ENCODE results near the gene RALGPS1.

RALGPS1 gene

DNA sequence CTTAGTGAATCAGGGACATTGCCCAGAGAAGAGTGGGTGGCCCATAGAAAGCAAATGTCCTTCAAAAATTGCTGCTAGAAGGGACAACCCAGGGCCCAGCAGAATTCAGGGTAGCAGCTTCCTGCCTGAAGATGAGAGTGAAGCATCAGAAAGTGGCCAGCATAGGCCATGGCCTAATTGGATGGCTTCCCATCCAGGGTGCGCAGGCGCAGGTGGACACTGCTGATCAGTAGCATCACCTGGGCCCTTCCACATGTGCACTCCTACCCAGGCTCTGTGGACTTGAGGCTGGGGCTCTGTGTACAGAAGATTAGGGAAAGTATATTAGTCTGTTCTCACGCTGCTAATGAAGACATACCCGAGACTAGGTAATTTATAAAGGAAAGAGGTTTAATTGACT, 291.4 kb downstream of the RALGPS1 start:
- no peak for DNase-seq (ENCODE audit: low read depth in 2 of 2)

DNA sequence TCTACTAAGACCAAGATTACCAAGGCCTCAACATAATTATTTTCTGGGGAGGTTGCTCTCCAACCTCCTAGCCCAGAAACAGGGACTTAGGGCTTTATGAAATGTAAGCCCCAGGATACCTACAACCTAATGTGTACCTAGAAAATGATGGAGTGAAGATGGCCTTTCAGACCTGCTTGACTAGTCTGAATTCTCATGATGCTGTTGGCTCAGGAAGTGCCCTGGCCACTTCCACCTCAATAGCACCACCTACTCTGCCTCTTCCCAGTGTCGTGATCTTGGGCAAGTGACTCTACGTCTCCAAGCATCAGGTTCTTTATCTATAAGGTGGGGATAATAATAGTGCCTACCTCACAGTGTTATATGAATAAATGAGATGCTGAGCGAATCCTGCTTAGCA, 292.1 kb downstream of the RALGPS1 start:
- DNase-seq (ENCODE audit: low read depth in 2 of 2) = no peak

DNA sequence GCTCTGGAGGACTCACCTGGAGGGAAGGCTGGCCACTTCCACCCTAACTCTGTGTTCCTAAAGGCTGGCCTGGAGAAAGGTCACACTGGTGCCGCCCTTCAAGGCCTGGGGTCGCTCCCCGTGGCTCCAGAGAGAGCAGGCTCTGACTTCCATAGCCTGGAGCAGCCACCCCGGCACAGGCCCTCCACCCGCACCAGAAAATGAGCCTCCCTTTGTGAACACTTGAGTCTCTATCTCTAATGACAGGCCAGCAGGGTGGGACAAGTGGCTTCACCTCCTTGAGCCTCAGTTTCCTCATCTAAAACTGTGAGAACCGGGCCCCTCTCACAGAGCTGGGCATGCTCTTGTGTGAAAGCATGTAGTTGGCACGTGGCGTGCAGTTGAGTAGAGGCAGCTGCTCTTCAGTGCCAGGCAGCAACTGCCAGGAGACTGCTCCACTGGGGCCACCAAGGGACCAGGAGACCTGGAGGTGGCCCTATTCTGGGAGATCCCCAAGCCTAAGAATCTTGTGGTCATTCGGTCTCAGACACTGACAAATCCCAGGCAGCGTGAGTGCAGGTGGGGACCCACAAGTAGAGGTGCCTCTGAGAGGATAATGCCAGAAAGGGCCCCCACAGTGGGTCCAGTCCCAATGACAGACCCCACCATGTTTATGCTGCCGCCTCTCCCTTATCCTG, 293.3 kb downstream of the RALGPS1 start:
- no peak for DNase-seq (ENCODE audit: low read depth in 2 of 2)

DNA sequence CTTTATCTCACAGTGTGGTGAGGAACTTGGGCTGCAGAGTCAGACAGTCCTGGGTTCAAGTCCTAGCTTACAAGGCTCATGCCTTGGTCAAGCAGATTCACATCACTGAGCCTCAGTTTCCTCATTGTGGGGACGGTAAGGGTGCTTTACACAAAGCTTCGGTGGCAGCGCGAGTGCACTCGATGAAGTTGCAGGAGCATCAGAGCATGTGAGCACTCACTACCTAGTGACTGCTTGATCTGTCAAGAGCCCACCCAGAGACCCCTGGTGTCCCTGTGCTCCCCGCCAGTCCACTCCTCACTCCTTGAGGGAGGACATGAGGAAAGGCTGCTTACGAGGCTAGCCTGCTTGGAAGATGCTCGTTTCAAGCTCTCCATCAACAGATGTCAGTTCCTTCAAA, 293.8 kb downstream of the RALGPS1 start:
- DNase-seq (ENCODE audit: low read depth in 2 of 2) = no peak

DNA sequence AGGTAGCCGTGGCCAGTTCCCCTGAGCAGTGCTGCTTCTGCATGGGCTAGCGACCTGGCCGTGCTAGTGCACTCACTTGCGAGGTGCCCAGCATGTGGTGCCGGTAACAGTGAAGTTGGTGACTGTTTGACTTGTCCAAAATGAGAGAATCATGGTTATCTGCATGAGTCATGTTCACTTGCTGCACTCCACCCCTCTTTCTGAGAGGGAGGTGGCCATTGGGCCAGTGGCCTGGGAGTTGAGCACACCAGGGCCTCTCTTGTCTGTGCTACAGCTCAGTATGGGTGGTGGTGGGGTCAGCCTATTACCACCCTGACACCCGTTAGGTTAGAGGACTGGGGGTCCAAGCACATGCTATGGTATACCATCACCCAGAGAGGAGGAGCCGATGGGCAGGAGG, 294.6 kb downstream of the RALGPS1 start:
- no peak for DNase-seq (ENCODE audit: low read depth in 2 of 2)

DNA sequence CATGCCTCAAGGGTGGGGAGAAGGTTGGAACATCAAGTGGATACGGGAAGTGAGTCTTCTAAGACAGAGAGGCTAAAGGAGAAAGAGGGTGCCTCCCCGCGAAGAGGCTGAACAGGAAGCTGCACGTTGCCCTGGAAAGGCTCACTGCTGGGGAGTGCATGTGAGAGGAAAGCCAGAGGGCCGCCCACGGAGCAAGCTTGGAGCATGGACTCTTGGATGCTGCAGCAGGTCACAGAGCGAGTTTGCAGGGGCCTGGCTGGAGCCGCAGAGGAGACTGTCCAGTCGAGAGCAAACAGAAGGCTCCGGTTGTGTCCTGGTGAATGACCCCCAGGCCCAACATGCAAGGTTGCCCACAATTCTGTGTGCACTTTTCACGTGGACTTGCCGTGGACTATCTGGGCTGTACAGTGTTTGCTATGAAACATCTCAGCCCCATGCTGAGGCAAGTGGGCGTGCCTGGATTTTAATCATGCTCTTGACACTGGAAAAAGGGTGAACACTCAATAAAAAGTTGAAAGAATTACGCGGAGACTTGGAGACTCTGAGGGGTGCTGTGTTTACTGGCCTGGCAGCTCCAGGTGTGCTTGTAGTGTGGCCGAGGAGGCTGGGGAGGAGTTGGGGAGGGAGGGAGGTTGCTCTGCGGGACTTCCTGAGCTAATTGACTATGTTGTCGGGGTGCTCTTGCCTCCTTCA, 295.5 kb downstream of the RALGPS1 start:
- DNase-seq (ENCODE audit: low read depth in 2 of 2) = no peak

DNA sequence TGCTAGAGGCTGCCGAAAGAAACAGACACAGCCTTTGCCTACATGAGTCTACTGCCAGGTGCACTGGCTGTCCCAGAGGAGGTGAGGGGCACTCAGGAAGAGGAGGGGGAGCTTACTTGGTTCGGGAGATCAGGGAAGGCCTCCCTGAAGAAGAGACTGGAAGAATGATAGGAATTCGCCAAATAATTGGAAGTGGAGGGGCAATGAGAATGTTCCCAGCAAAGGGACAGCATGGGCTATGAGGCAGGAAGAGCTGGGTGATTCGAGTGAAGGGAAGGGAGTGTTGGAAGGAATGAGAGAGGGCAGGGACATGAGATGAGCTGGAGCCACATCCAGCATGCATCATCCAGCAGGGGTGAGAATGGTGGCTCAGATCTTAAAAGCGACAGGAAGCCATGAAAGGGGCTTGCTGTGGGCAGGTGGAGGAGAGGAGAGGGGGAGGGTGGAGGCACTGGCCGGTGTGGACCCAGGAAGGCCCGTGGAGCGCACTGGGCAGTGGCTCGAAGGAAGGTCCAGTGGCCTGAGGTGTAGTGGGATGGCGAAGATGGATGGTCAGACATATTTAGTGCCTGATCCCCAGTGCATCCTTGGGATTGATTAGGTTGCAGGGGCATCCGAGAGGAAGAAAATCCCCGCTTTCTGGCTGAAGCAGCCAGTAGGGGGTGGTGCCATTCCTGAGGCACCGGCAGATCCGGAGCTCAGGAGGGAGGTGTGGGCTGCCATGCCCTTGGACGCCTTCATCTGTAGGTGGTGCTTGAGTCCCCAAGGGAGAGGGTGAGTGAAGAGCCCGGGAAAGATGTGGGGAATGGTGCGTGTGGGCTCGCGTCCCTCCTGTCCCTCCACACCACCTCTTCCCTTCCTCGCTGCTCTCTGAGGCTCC, 296.5 kb downstream of the RALGPS1 start:
- no peak for DNase-seq (ENCODE audit: low read depth in 2 of 2)

DNA sequence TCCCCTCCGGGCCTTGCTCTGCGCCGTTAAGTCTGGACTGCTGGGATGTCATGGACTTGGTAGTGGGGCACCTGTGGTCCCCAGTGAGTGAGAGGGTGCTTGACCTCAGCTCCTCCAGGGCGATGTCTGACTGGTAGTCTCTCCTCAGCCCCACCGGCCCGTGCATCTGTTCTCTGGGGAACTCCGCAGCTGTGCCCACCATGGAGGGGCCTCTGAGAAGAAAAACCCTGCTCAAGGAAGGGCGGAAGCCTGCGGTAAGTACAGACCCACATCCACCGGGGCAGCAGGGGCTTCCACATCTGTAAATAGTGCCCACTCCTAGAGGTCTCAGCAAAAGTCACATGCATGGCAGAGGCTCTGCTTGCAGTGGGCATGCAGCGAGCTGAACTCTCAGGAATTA, 297.4 kb downstream of the RALGPS1 start:
- no peak for DNase-seq (ENCODE audit: low read depth in 2 of 2)

DNA sequence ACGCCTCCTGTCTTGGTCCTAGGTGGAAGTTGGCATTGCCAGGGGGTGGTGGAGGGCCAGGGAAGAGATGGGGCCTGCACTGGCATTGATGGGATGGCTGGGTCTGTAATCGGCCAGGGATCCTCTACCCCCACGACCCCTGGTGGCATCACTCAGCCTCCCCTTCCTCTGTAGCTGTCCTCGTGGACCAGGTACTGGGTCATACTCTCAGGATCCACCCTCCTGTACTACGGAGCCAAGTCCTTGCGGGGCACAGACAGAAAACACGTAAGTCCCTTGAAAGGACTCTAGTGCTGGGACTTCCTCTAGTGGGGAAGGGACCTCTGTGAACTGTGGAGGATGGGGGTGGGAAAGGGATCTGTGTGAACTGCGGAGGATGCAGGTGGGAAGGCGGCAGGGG, 297.9 kb downstream of the RALGPS1 start:
- DNase-seq (ENCODE audit: low read depth in 2 of 2) = no peak

DNA sequence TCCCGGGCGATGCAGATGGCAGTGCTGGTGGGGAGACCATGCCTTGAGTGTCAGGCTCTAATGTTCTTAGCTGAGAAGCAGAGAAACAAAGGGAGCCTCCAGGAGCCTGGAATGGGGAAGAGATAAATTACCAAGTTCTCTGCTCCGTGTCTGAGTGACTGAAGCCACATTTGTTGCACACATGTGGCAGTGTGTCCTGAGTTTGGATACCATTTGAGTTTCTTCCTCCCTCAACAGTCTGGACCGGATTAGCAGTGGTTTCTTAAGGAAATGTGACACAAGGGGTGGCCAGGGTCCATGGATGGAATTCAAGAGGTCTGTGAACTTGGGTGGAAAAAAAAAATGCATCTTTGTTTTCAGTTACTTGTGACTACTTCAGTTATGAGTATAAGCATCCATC, 299.3 kb downstream of the RALGPS1 start:
- DNase-seq (ENCODE audit: low read depth in 2 of 2) = no peak

DNA sequence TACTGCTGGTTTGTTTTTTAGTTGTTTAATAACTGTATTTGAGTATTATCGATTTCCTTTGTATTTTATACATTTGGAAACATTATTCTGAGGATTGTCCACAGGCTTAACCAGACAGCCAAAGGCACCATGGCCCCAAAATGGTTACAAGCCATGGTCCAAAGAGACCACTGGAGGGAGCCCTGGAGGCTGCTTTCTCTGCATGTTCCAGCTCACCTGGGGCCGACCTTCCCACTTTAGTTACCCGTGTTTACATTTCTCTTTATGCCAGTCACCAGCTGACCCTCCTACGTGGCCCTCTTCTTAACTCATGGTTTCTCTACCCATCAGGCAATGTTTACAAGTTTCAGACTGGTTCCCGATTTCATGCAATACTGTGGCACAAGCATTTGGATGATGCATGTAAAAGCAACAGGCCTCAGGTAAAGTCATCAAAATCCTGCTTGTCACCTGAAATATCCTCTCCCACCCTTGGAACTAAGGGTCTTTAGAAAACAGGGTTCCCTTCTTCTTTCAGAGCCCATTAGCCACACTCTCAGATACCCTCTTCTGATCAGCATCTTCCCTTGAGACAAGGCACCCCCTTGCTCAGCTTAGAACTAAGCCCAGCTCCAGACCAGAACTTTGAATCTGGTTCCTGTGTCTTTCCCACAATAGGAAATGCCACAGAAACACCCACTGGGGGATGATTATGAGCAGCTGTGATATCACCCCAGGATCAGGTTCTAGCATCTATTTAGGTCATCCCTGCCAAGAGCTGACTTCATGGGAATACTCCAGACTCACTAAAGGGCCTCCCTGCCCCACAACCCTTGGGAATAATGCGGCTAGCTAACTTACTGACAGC, 300.1 kb downstream of the RALGPS1 start:
- DNase-seq (ENCODE audit: low read depth in 2 of 2) = peak; percentile 45 to 49

DNA sequence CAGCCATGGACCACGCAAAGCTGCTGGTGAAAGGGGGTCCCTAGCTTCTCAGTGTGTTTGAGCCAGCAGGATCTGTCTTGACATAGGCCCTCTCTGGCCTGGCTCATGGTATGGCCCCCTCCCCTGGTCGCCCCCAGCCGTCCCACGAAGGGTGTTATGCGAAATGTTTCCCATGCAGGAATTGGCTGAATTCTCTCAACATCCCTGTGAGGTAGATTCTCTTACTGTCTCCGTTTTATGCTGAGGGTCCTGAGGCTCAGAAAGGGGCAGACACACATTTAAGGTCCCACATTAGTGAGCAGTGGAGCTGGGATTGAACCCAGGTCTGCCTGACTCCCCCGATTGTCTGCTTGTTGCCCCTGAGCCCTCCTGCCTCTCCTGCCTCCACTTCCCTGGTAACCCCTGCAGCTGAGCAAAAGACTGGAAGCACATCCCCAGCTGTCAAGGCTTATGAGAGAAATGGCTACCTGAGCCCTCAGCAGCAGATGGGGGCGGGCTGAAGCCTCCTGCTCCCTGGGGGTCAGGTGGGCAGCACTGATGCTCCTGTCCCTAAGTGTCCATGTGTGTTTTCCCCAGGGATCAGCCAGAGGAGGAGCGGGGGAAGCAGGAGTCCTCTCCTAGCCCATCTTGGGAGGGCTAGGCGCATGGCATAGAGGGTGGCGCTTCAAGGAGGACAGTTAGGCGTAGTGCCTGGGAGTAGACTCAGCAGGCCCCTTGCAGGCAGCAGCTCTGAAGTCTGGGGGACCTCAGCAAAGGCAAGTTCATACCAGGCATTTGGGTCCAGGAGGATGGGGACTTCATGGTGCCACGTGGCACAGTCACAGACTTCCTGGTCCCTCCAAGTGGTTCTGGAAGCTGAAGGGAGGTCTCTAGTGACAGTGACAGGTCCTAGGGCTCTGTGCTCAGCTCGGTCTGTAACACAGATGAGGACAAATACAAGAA, 301.0 kb downstream of the RALGPS1 start:
- no peak for DNase-seq (ENCODE audit: low read depth in 2 of 2)

DNA sequence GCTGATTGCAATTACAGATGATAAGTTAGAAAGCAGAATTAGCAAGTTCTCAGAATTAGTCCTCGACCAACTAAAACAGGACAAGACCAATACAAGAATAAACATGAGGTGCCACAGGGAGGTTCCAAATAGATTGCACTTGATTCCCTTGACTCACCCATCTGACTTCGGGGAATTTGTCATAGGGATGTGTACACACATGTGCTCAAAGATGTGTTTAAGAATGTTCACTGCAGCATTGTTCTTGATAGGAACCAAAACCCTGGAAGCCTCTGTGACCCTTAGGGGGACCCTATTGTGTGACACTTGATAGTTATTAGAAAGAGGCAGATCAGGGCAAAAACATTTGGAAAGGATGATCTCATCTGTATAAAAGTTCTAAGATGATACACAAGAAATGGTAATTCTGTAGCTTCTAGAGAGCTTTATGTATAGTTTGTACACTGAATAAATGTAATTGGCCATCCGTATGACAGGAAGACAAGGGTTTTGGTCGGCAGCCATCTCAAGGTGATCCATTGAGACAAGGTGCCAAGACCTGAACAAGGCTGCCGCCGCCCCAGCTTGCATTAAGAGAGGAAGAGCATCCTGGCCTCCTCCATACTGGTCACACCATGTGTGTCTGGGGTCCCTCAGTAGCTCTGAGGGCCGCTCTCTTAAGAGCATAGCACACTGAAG, 301.8 kb downstream of the RALGPS1 start:
- no peak for DNase-seq (ENCODE audit: low read depth in 2 of 2)

DNA sequence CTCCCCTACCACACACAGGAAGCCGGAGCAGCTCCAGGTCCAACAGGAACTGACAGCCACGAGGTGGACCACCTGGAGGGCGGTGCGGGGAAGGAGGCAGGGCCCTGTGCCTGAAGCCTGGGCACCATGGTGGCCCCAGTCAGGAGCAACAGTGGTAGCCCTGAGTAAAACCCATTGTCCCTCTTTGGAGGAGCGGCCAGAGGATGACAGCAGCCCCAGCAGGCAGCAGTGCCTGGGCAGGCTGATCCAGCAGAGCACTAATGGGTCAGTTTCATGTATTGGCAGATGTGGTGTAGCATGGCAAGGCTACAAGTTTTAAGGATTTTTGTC, 302.3 kb downstream of the RALGPS1 start:
- no peak for DNase-seq (ENCODE audit: low read depth in 2 of 2)

DNA sequence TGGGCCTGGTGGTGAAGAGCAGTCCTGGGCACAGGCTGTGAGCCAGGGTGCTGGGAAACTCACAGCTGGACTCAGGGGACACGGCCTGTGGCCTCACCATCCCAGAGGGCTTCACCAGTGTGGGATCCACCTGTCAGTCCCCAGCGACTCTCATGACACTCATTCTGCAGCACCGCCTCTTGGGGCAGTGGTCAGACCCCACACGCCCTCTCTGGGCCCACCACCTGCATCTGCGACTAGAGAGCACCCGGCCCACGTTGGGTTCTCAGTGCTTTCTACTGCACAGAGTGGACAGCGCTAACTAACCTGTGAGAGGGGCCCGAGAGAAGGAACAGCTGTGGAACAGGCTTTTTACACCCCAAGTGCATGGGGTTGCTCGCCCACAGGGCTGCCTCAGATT, 304.2 kb downstream of the RALGPS1 start:
- no peak for DNase-seq (ENCODE audit: low read depth in 2 of 2)

DNA sequence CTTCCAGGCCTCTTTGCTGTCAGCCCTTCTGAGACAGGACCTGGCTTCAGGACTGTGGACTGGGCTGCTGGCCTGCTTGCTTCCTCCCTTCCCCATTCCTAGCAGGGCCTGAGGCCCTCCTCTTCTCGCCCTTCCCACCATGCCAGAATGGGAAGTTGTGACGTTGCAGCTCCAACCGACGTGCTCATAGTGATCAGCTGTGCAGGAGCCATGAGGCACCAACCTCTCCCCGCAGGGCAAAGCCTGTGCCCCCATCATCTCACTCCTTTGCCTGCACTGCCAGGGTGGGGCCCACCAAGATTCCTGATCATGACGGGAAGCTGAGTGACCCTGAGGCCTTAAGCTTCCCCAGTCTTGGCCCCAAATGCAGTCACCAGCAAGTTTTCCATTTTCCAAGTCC, 304.9 kb downstream of the RALGPS1 start:
- DNase-seq (ENCODE audit: low read depth in 2 of 2) = no peak

DNA sequence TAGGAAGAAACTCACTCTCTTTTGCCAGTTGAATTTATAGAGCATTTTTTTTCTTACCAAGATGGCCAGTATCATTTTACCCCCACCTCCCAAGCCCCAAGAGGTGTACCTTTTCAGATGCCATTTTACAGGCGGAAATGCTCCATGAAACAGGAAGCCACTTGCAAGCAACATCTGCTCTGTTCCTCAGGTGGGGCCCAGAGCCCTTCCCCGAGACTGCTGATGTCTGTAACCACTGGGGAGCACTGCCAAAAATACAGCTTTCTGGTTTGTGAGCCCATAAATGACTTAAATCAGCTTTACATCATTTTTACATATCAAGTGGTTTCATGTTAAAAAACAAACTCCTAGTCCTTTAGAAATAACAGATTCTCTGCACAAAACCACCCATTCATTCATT, 307.1 kb downstream of the RALGPS1 start:
- DNase-seq (ENCODE audit: low read depth in 2 of 2) = no peak

DNA sequence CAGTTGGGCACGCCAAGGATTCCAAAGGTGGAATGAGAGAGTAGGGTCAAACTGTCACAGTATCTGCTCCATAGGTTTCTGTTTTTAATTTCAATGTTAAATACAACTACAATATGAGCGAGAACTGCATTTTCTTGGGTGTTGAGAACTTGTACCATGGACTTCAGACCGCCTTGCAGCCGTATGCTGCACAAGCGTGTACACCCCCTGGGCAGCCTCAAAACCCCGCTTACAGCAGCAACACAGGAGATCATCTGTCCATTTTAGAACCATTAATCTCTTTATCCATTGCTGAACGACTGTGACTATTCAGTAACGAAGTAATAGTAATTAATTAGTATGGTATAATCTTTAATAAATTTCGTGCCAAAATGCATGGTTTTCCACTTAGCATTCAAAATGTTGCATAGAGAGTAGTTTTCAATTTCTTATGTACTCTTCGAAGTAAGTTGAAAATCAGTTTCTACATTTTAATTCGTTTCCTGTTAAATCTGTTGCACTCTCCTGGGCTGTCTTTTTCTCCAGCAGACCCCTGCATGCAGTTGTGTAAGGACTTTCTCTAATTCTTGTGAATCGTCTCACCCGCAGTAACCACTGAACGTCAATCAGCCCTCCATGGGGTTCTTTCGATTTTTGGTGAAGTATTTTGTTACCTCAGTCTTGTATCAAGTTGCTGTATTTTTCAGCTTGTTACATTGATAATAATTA, 308.0 kb downstream of the RALGPS1 start:
- DNase-seq (ENCODE audit: low read depth in 2 of 2) = no peak

DNA sequence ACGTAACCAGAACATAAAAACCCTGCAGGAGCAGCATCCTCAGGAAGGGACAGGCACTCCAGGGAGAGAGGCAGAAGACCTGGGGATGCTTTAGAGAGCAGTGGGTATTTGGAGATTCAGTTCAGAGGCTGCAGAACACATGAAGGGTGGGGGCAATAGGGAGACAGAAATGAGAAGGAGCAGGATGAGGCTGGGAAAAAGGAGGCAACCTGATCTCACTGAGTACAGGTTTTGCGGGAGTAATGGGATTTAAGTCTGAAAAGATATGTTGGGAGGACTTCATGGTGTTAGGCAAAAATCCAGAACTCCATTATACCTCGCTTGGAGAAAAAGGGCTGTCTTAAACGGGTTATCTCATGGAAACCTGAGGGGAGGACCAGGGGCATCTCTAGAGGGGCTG, 308.7 kb downstream of the RALGPS1 start:
- no peak for DNase-seq (ENCODE audit: low read depth in 2 of 2)

DNA sequence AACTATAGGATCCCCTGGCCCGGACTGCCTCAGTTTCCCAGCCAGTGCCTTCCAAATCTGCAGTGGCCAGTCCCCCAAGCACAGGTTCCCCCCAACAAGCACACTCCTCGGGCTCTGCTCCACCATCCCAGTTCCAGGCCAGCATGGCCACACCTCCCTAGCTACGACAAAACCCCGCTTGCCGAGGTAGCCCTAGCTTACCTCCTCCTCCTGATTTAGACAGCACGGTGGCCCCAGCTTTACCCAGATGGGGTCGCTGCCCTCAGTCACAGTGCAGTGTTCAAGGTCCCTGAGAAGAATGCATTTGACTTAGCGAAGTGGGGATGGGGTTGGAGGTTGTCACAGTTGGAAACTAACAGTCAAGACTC, 309.2 kb downstream of the RALGPS1 start:
- DNase-seq (ENCODE audit: low read depth in 2 of 2) = no peak
